Neural progenitor cell (in vitro differentiated cells): Measurements from ENCODE around the gene GULP1. TPM values are rescaled to one million over a fixed set of nuclear protein-coding genes. Genes with fewer than 3 reads are reported as not detected.

Experiments used
- DNase-seq: peaks from one replicate; pipeline ENCODE4 v3.0.0-alpha.2; 2016; ENCODE audit warnings: low spot score
- H2AFZ ChIP-seq: fragments of 200-600 bp; sonication (generic); replicated peaks from 2 replicates; pipeline ENCODE4 v1.6.1; 2016; ENCODE audit warnings: antibody characterized with exemption
- H3F3A ChIP-seq: fragments of 200-600 bp; sonication (generic); 2 replicates; pipeline ENCODE4 v1.6.1; 2016; ENCODE audit warnings: antibody characterized with exemption, low read depth
- H3K27ac ChIP-seq: fragments of 200-600 bp; sonication (generic); 2 replicates; pipeline ENCODE4 v1.5.1; 2016; ENCODE audit warnings: mild to moderate bottlenecking
- H3K27me3 ChIP-seq: fragments of 200-600 bp; sonication (generic); 2 replicates; pipeline ENCODE4 v1.6.1; 2016; ENCODE audit warnings: mild to moderate bottlenecking, moderate library complexity
- H3K36me3 ChIP-seq: fragments of 200-600 bp; sonication (generic); 2 replicates; pipeline ENCODE4 v1.5.1; 2016
- H3K4me1 ChIP-seq: fragments of 200-600 bp; sonication (generic); 2 replicates; pipeline ENCODE4 v1.6.1; 2016; ENCODE audit warnings: mixed run types
- H3K4me2 ChIP-seq: fragments of 200-600 bp; sonication (generic); 2 replicates; pipeline ENCODE4 v1.6.1; 2016
- H3K4me3 ChIP-seq: fragments of 200-600 bp; sonication (generic); 2 replicates; pipeline ENCODE4 v1.5.1; 2016
- H3K79me2 ChIP-seq: fragments of 200-600 bp; sonication (generic); 2 replicates; pipeline ENCODE4 v1.6.1; 2016; ENCODE audit warnings: low read depth
- H3K9ac ChIP-seq: fragments of 200-600 bp; sonication (generic); 2 replicates; pipeline ENCODE4 v1.6.1; 2016
- H3K9me3 ChIP-seq: fragments of 200-600 bp; sonication (generic); 2 replicates; pipeline ENCODE4 v1.5.1; 2016; ENCODE audit warnings: low read depth
- H4K20me1 ChIP-seq: fragments of 200-600 bp; sonication (generic); 2 replicates; pipeline ENCODE4 v1.6.1; 2016; ENCODE audit warnings: low read depth
- H3K27ac Mint-ChIP-seq: 3 replicates; pipeline ENCODE4 v1.8.0; 2021; ENCODE audit warnings: mixed read lengths
- H3K27me3 Mint-ChIP-seq: 2 replicates; pipeline ENCODE4 v1.8.0; 2022; ENCODE audit warnings: low read depth, mild to moderate bottlenecking, inconsistent platforms, moderate library complexity, mixed read lengths; ENCODE audit not compliant: insufficient read depth
- H3K36me3 Mint-ChIP-seq: 3 replicates; pipeline ENCODE4 v1.8.0; 2021; ENCODE audit warnings: mixed read lengths
- H3K4me1 Mint-ChIP-seq: 3 replicates; pipeline ENCODE4 v1.8.0; 2021; ENCODE audit warnings: mixed read lengths
- H3K4me3 Mint-ChIP-seq: 3 replicates; pipeline ENCODE4 v1.8.0; 2021; ENCODE audit warnings: mild to moderate bottlenecking, moderate library complexity, mixed read lengths
- H3K9me3 Mint-ChIP-seq: 3 replicates; pipeline ENCODE4 v1.8.0; 2020; ENCODE audit warnings: mixed read lengths
- EZH2 ChIP-seq: fragments of 200-600 bp; sonication (generic); IDR thresholded peaks from 2 replicates; pipeline ENCODE4 v1.6.1; 2017; ENCODE audit warnings: antibody characterized with exemption, mild to moderate bottlenecking, moderate library complexity
- EZH2phosphoT487 ChIP-seq: fragments of 200-600 bp; sonication (generic); IDR thresholded peaks from 2 replicates; pipeline ENCODE4 v1.6.1; 2017; ENCODE audit warnings: antibody characterized with exemption
- total RNA-seq: library from RNA; depleted of rRNA; stranded (reverse); fragments of >200 nt; gene quantifications from 2 replicates; pipeline ENCODE4 v1.2.3, GENCODE V29; 2015; ENCODE audit warnings: low replicate concordance
- TF ChIP-seq, protein P1 (sequence below): fragments of 200-600 bp; sonication (generic); IDR thresholded peaks from 2 replicates; pipeline ENCODE4 v1.5.1; 2017; ENCODE audit warnings: antibody characterized with exemption, mild to moderate bottlenecking

Gene GULP1, protein sequence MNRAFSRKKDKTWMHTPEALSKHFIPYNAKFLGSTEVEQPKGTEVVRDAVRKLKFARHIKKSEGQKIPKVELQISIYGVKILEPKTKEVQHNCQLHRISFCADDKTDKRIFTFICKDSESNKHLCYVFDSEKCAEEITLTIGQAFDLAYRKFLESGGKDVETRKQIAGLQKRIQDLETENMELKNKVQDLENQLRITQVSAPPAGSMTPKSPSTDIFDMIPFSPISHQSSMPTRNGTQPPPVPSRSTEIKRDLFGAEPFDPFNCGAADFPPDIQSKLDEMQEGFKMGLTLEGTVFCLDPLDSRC
- 96.6 and 154 TPM in 2 replicates for total RNA-seq

DNA sequence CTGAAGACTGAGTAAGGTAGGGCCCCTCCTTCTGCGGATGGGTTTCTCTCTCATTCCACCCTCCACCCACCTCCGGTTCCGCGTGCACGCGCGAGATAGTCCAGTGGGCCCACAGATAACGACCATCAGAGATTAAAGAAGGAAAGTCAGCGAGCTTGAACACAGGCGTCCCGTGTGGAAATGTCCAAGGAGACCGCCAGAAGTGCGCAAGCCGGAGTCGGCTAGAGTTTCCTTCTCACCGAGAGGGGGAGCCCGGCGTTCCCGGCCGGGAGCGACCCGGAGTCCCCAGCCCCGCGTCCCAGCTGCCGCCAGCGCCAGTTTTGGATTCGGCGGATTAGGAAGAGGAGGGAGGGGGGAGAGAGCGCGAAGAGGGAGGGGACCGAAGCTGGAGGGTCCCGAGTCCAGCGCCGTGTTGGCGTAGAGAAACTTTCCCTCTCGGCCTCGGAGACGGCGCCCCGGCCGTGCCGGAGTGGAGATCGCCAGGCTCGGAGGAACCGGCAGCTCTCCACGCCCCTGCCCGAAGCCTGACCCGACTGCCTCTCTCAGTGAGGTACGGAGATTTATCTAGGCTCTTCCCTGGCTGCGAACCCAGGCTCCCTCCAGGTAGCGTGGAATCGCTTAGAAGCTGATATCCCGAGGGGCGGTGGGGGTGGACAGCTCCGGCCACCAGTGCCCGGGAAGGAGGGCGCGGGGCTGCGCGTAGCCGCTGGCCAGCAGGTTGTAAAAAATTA lies at the start of gene GULP1:
TSS of gene GULP1 (plus strand) at position 258 of the 731 bp plus-strand sequence. CDS start 185,829 bp downstream, outside the sequence.
- H4K20me1 ChIP-seq: peaks cover 5% of the 10 kb centered on the region
- H3K27me3 Mint-ChIP-seq: no peaks in the 10 kb centered on the region
- peaks cover 12% of the 10 kb centered on the region for H3K9me3 Mint-ChIP-seq

GRCh38 chr2:188243381-188243780 lies 48.3 kb upstream of the GULP1 start:
- H2AFZ ChIP-seq: no peak overlapping the region
- H3K27ac Mint-ChIP-seq: no peak overlapping the region

More for the DNA sequence above, at the start of gene GULP1:
- TF ChIP-seq, protein P1, sequence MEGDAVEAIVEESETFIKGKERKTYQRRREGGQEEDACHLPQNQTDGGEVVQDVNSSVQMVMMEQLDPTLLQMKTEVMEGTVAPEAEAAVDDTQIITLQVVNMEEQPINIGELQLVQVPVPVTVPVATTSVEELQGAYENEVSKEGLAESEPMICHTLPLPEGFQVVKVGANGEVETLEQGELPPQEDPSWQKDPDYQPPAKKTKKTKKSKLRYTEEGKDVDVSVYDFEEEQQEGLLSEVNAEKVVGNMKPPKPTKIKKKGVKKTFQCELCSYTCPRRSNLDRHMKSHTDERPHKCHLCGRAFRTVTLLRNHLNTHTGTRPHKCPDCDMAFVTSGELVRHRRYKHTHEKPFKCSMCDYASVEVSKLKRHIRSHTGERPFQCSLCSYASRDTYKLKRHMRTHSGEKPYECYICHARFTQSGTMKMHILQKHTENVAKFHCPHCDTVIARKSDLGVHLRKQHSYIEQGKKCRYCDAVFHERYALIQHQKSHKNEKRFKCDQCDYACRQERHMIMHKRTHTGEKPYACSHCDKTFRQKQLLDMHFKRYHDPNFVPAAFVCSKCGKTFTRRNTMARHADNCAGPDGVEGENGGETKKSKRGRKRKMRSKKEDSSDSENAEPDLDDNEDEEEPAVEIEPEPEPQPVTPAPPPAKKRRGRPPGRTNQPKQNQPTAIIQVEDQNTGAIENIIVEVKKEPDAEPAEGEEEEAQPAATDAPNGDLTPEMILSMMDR: peak; percentile 78
- TF ChIP-seq EZH2: no peak
- TF ChIP-seq EZH2phosphoT487: no peak
- Histone ChIP-seq H3K4me3 (peak within 1 kb of the TSS; percentile 97), H2AFZ (peak within 1 kb of the TSS; percentile 71), H3K9ac (peak within 1 kb of the TSS; percentile 88), H3K4me2 (peak within 1 kb of the TSS; percentile 96), H3K27ac (peak within 1 kb of the TSS; percentile 99), H3K36me3 (no peaks in the 10 kb centered on the region), H3K79me2 (peaks cover 64% of the 10 kb centered on the region), H3K9me3 (no peaks in the 10 kb centered on the region), H3K27me3 (no peaks in the 10 kb centered on the region), H3K4me1 (peaks cover 41% of the 10 kb centered on the region), H3F3A (peaks cover 37% of the 10 kb centered on the region)
- Mint-ChIP-seq H3K36me3 (peaks cover 2% of the 10 kb centered on the region), H3K27ac (peak within 1 kb of the TSS; percentile 98), H3K4me1 (peaks cover 25% of the 10 kb centered on the region), H3K4me3 (peak within 1 kb of the TSS; percentile 97)
- peak; percentile 95 for DNase-seq

DNA sequence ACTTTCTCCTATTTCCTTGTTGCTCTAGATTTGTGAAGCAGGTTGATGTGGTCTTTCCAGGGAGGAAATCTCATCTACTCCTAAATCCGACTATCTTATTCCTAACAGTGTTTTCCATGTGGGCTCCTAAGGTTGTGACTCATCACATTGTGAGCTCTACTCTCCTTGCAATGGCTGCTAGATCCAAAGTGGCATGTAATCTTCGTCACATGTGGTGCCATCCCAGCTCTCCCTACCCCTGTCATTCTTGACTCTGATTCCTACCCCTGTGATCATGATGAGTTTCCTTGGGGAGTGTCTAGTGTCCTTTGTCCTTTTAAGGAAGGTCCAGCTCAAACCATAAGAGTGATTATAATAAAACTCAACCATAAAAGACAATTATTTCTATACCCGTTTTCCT lies 47.3 kb upstream of the GULP1 start:
- Mint-ChIP-seq H3K27ac (no peak overlapping the region), H3K27me3 (no peaks in the 10 kb centered on the region)

More at GRCh38 chr2:188243381-188243780, 48.3 kb upstream of the GULP1 start:
- Histone ChIP-seq H3K9me3 (peaks cover 7% of the 10 kb centered on the region), H3K9ac (no peak overlapping the region), H4K20me1 (no peaks in the 10 kb centered on the region), H3K27me3 (no peaks in the 10 kb centered on the region), H3F3A (no peaks in the 10 kb centered on the region), H3K4me1 (no peaks in the 10 kb centered on the region), H3K27ac (no peak overlapping the region), H3K4me3 (no peak overlapping the region), H3K79me2 (no peaks in the 10 kb centered on the region), H3K4me2 (no peak overlapping the region), H3K36me3 (peaks cover 5% of the 10 kb centered on the region)
- no peak for DNase-seq
- no peaks in the 10 kb centered on the region for H3K36me3 Mint-ChIP-seq
- H3K27me3 Mint-ChIP-seq: no peaks in the 10 kb centered on the region
- H3K4me1 Mint-ChIP-seq: no peaks in the 10 kb centered on the region
- H3K4me3 Mint-ChIP-seq: no peak overlapping the region
- TF ChIP-seq, protein P1: no peak
- H3K9me3 Mint-ChIP-seq: peaks cover 5% of the 10 kb centered on the region

More for the DNA sequence above, 47.3 kb upstream of the GULP1 start:
- no peak overlapping the region for H2AFZ ChIP-seq
- no peaks in the 10 kb centered on the region for H3K4me1 ChIP-seq
- Mint-ChIP-seq H3K4me1 (no peaks in the 10 kb centered on the region), H3K36me3 (no peaks in the 10 kb centered on the region), H3K4me3 (no peak overlapping the region), H3K9me3 (peaks cover 2% of the 10 kb centered on the region)
- DNase-seq: no peak
- no peak overlapping the region for H3K4me3 ChIP-seq
- no peak overlapping the region for H3K4me2 ChIP-seq
- no peaks in the 10 kb centered on the region for H3F3A ChIP-seq
- no peak overlapping the region for H3K9ac ChIP-seq
- no peak for TF ChIP-seq EZH2phosphoT487
- no peak for TF ChIP-seq EZH2
- TF ChIP-seq, protein P1: no peak
- H3K9me3 ChIP-seq: no peaks in the 10 kb centered on the region
- no peak overlapping the region for H3K27ac ChIP-seq
- no peaks in the 10 kb centered on the region for H3K79me2 ChIP-seq
- H3K36me3 ChIP-seq: no peaks in the 10 kb centered on the region
- H3K27me3 ChIP-seq: no peaks in the 10 kb centered on the region
- H4K20me1 ChIP-seq: no peaks in the 10 kb centered on the region
